HEK293T (cell line): ENCODE measurements around the gene DPPA4.

Experiments used
- ARNT ChIP-seq: fragments of 450-650 bp; IDR thresholded peaks from 2 replicates; pipeline ENCODE4 v1.6.1; 2017; ENCODE audit warnings: mild to moderate bottlenecking
- BHLHE40 ChIP-seq: fragments of 450-650 bp; IDR thresholded peaks from 2 replicates; pipeline ENCODE4 v1.6.1; 2016; ENCODE audit warnings: mild to moderate bottlenecking, moderate library complexity, borderline replicate concordance
- CTBP1 ChIP-seq: fragments of 450-650 bp; IDR thresholded peaks from 2 replicates; pipeline ENCODE4 v1.6.1; 2016; ENCODE audit warnings: borderline replicate concordance
- FOXA1 ChIP-seq: fragments of 450-650 bp; IDR thresholded peaks from 2 replicates; pipeline ENCODE4 v1.6.1; 2016; ENCODE audit warnings: mild to moderate bottlenecking
- FOXK2 ChIP-seq: fragments of 450-650 bp; IDR thresholded peaks from 2 replicates; pipeline ENCODE4 v1.6.1; 2016; ENCODE audit warnings: mild to moderate bottlenecking
- FOXM1 ChIP-seq: fragments of 450-650 bp; IDR thresholded peaks from 2 replicates; pipeline ENCODE4 v1.6.1; 2017; ENCODE audit warnings: mild to moderate bottlenecking, borderline replicate concordance
- HDGF ChIP-seq: fragments of 450-650 bp; IDR thresholded peaks from 2 replicates; pipeline ENCODE4 v1.6.1; 2017; ENCODE audit warnings: antibody characterized with exemption, borderline replicate concordance
- LEF1 ChIP-seq: fragments of 450-650 bp; IDR thresholded peaks from 2 replicates; pipeline ENCODE4 v1.6.1; 2017; ENCODE audit warnings: mild to moderate bottlenecking, borderline replicate concordance
- SP1 ChIP-seq: fragments of 450-650 bp; IDR thresholded peaks from 2 replicates; pipeline ENCODE4 v1.6.1; 2017
- SUZ12 ChIP-seq: fragments of 450-650 bp; IDR thresholded peaks from 2 replicates; pipeline ENCODE4 v1.6.1; 2016; ENCODE audit warnings: mild to moderate bottlenecking
- TARDBP ChIP-seq: fragments of 450-650 bp; IDR thresholded peaks from 2 replicates; pipeline ENCODE4 v1.6.1; 2016
- ZNF384 ChIP-seq: fragments of 450-650 bp; IDR thresholded peaks from 2 replicates; pipeline ENCODE4 v1.6.1; 2016

- TF ChIP-seq ZNF384 (no peak), TARDBP (no peak), SP1 (no peak), HDGF (no peak), ARNT (no peak), FOXM1 (no peak), CTBP1 (no peak), FOXK2 (no peak), LEF1 (no peak), FOXA1 (no peak), BHLHE40 (no peak), SUZ12 (no peak)
Measured at GRCh38 chr3:109328202-109328601, 9.1 kb downstream of the DPPA4 start.
